AG09319 (cell line): ENCODE results near the gene IPO9.

Experiments
- DNase-seq: peaks from one replicate; pipeline ENCODE4 v3.0.0-alpha.2; 2010; ENCODE audit warnings: low read depth; ENCODE audit errors: extremely low read depth
- CTCF ChIP-seq: IDR thresholded peaks from 2 replicates; pipeline ENCODE4 v1.5.1; 2011; ENCODE audit warnings: low read depth, mild to moderate bottlenecking, inconsistent platforms, low read length, moderate library complexity

IPO9 gene

GRCh38 chr1:201783572-201783971 lies 45.4 kb upstream of the IPO9 start:
- no peak for DNase-seq
- no peak; the same call in none of the 2 replicates for TF ChIP-seq CTCF

GRCh38 chr1:201785291-201785690 lies 43.7 kb upstream of the IPO9 start:
- no peak for DNase-seq
- no peak for TF ChIP-seq CTCF

- DNase-seq: no peak
- no peak for TF ChIP-seq CTCF
Observed at GRCh38 chr1:201786824-201787223, 42.1 kb upstream of the IPO9 start.

GRCh38 chr1:201788296-201788695 lies 40.7 kb upstream of the IPO9 start:
- TF ChIP-seq CTCF: no peak
- no peak for DNase-seq

- no peak for TF ChIP-seq CTCF
- no peak for DNase-seq
Observed at GRCh38 chr1:201789245-201789644, 39.7 kb upstream of the IPO9 start.

GRCh38 chr1:201790261-201790660 lies 38.7 kb upstream of the IPO9 start:
- no peak for DNase-seq
- TF ChIP-seq CTCF: no peak

- TF ChIP-seq CTCF: no peak
Observed at GRCh38 chr1:201791051-201791778, 37.7 kb upstream of the IPO9 start.

More at GRCh38 chr1:201791051-201791778, 37.7 kb upstream of the IPO9 start:
- DNase-seq: no peak
